Measurements from ENCODE around the gene SLC25A27. TPM values are rescaled to one million over a fixed set of nuclear protein-coding genes. Genes with fewer than 3 reads are reported as not detected.

SLC25A27 gene
- total RNA-seq, 1 donor from 2014 or later, result 4.7 TPM

GRCh38 chr6:46628976-46629375, 23.8 kb upstream of the SLC25A27 start:
- no peaks in the 10 kb centered on the region for H3K27me3 Mint-ChIP-seq (ENCODE audit: unreplicated experiment)
- TF ChIP-seq CTCF (IDR thresholded peaks at IDR 0.05; ENCODE audit: unreplicated experiment), result no peak
- H3K4me1 Mint-ChIP-seq (ENCODE audit: unreplicated experiment), result no peaks in the 10 kb centered on the region
- no peak overlapping the region for H3K27ac Mint-ChIP-seq (ENCODE audit: unreplicated experiment)
- no peaks in the 10 kb centered on the region for H3K9me3 Mint-ChIP-seq (ENCODE audit: unreplicated experiment)
- no peak for DNase-seq (ENCODE audit: low spot score)
- no peaks in the 10 kb centered on the region for H3K36me3 Mint-ChIP-seq (ENCODE audit: low read depth, unreplicated experiment)
- no peak overlapping the region for H3K4me3 Mint-ChIP-seq (ENCODE audit: unreplicated experiment)

- no peaks in the 10 kb centered on the region for H3K27me3 Mint-ChIP-seq (ENCODE audit: unreplicated experiment)
- no peak overlapping the region for H3K4me3 Mint-ChIP-seq (ENCODE audit: unreplicated experiment)
- no peak for DNase-seq (ENCODE audit: low spot score)
- H3K27ac Mint-ChIP-seq (ENCODE audit: unreplicated experiment), result no peak overlapping the region
- H3K36me3 Mint-ChIP-seq (ENCODE audit: low read depth, unreplicated experiment), result no peaks in the 10 kb centered on the region
- no peaks in the 10 kb centered on the region for H3K4me1 Mint-ChIP-seq (ENCODE audit: unreplicated experiment)
- TF ChIP-seq CTCF (IDR thresholded peaks at IDR 0.05; ENCODE audit: unreplicated experiment), result no peak
- no peaks in the 10 kb centered on the region for H3K9me3 Mint-ChIP-seq (ENCODE audit: unreplicated experiment)
These were observed 23.1 kb upstream of the SLC25A27 start for GRCh38 chr6:46629691-46630090.

- H3K27ac Mint-ChIP-seq (ENCODE audit: unreplicated experiment), result no peak overlapping the region
- H3K36me3 Mint-ChIP-seq (ENCODE audit: low read depth, unreplicated experiment), result no peaks in the 10 kb centered on the region
- no peaks in the 10 kb centered on the region for H3K9me3 Mint-ChIP-seq (ENCODE audit: unreplicated experiment)
- no peak overlapping the region for H3K4me3 Mint-ChIP-seq (ENCODE audit: unreplicated experiment)
- DNase-seq (ENCODE audit: low spot score), result no peak
- no peaks in the 10 kb centered on the region for H3K27me3 Mint-ChIP-seq (ENCODE audit: unreplicated experiment)
- H3K4me1 Mint-ChIP-seq (ENCODE audit: unreplicated experiment), result no peaks in the 10 kb centered on the region
- TF ChIP-seq CTCF (IDR thresholded peaks at IDR 0.05; ENCODE audit: unreplicated experiment), result no peak
These were observed 20.7 kb upstream of the SLC25A27 start for GRCh38 chr6:46632053-46632452.

GRCh38 chr6:46635462-46635861, 17.3 kb upstream of the SLC25A27 start:
- no peak for TF ChIP-seq CTCF (IDR thresholded peaks at IDR 0.05; ENCODE audit: unreplicated experiment)
- no peak overlapping the region for H3K4me3 Mint-ChIP-seq (ENCODE audit: unreplicated experiment)
- H3K36me3 Mint-ChIP-seq (ENCODE audit: low read depth, unreplicated experiment), result no peaks in the 10 kb centered on the region
- no peaks in the 10 kb centered on the region for H3K27me3 Mint-ChIP-seq (ENCODE audit: unreplicated experiment)
- H3K4me1 Mint-ChIP-seq (ENCODE audit: unreplicated experiment), result no peaks in the 10 kb centered on the region
- H3K27ac Mint-ChIP-seq (ENCODE audit: unreplicated experiment), result no peak overlapping the region
- DNase-seq (ENCODE audit: low spot score), result no peak
- no peaks in the 10 kb centered on the region for H3K9me3 Mint-ChIP-seq (ENCODE audit: unreplicated experiment)

- Mint-ChIP-seq H3K36me3 (ENCODE audit: low read depth, unreplicated experiment) (no peaks in the 10 kb centered on the region), H3K27me3 (ENCODE audit: unreplicated experiment) (no peaks in the 10 kb centered on the region), H3K4me1 (ENCODE audit: unreplicated experiment) (no peaks in the 10 kb centered on the region), H3K4me3 (ENCODE audit: unreplicated experiment) (no peak overlapping the region), H3K27ac (ENCODE audit: unreplicated experiment) (no peak overlapping the region), H3K9me3 (ENCODE audit: unreplicated experiment) (no peaks in the 10 kb centered on the region)
- DNase-seq (ENCODE audit: low spot score), result no peak
- TF ChIP-seq CTCF (IDR thresholded peaks at IDR 0.05; ENCODE audit: unreplicated experiment), result no peak
These were observed 15.6 kb upstream of the SLC25A27 start for GRCh38 chr6:46637145-46637544.
